Measurements from ENCODE around the gene ANKS1B.
"Not testable (repeated sequence)": the region's sequence is repeated elsewhere in the genome, so short reads cannot be mapped to it uniquely, and the experiment has no call there.

ANKS1B gene

DNA sequence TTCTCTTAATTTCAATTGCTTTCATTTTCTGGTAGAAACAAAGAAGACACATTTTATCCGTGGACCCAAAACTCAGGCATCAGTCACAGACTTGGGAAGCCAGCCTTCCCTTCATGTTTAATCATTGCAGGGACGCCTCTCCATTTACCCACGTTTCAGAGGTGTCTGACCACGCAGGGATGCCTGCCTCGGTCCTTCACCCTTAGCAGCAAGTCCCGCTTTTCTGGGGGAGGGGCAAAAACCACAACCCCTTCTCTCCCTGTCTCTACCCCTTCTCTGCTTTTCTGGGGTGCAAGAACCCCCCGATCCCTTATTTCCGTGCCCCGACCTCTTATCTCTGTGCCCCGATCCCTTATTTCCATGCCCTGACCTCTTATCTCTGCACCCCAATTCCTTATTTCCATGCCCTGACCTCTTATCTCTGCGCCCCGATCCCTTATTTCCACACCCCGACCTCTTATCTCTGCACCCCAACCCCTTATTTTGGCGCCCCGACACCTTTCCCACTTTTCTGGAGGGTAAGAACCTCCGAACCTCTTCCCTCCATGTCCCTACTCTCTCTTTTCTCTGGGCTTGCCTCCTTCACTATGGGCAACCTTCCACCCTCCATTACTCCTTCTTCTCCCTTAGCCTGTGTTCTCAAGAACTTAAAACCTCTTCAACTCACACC lies 268.8 kb downstream of the ANKS1B start:
- H3K9me3 ChIP-seq (ENCODE audit: control insufficient read depth, low read length); H3K4me1 ChIP-seq (ENCODE audit: control insufficient read depth, insufficient read depth, low read length); H3K27me3 ChIP-seq (replicated peaks; ENCODE audit: control insufficient read depth, insufficient read depth, low read length); DNase-seq (ENCODE audit: low read depth); H3K4me3 ChIP-seq (ENCODE audit: low read length); H3K9ac ChIP-seq (ENCODE audit: low read length); H3K36me3 ChIP-seq (ENCODE audit: control insufficient read depth, insufficient read depth, low read length, severe bottlenecking): not testable (repeated sequence)

DNA sequence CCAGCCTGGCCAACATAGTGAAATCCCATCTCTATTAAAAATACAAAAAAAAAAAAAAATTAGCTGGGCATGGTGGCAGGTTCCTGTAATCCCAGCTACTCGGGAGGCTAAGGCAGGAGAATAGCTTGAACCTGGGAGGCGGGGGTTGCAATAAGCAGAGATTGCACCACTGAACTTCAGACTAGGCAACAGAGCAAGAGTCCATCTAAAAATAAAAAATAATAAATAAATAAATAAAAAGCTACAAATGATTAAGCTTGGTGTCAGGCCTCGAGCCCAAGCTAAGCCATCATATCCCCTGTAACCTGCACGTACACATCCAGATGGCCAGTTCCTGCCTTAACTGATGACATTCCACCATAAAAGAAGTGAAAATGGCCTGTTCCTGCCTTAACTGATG lies 269.8 kb downstream of the ANKS1B start:
- not testable (repeated sequence) for H3K4me3 ChIP-seq (ENCODE audit: low read length); H3K36me3 ChIP-seq (ENCODE audit: control insufficient read depth, insufficient read depth, low read length, severe bottlenecking); H3K27me3 ChIP-seq (replicated peaks; ENCODE audit: control insufficient read depth, insufficient read depth, low read length); H3K9ac ChIP-seq (ENCODE audit: low read length); H3K4me1 ChIP-seq (ENCODE audit: control insufficient read depth, insufficient read depth, low read length); DNase-seq (ENCODE audit: low read depth); H3K9me3 ChIP-seq (ENCODE audit: control insufficient read depth, low read length)

DNA sequence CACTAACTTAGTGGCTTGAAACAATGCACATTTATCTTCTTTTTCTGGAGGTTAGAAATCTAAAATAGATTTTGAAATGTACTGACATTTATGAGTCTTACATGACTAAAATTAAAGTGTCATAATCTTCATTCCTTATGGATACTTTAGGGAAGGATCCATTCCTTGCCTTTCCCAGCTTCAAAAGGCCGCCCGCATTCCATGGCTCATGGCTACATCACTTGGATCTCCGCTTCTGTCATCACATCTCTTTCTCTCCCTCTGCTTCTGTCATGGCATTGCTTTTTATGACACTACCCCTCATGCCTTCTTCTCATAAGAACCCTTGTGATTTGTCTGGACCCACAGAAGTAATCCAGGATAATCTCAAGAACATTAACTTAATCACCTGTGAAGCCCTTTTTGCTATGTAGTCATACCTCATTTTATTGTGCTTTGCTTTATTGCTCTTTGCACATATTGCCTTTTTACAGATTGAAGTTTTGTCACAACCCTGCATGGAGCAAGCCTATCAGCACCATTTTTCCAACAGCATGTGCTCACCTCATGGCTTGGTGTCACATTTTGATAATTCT lies 270.7 kb downstream of the ANKS1B start:
- Histone ChIP-seq H3K4me3 (ENCODE audit: low read length) (no peak overlapping the region), H3K36me3 (ENCODE audit: control insufficient read depth, insufficient read depth, low read length, severe bottlenecking) (no peaks in the 10 kb centered on the region), H3K9ac (ENCODE audit: low read length) (no peak overlapping the region), H3K9me3 (ENCODE audit: control insufficient read depth, low read length) (peaks cover 4% of the 10 kb centered on the region), H3K4me1 (ENCODE audit: control insufficient read depth, insufficient read depth, low read length) (no peaks in the 10 kb centered on the region), H3K27me3 (replicated peaks; ENCODE audit: control insufficient read depth, insufficient read depth, low read length) (no peaks in the 10 kb centered on the region)
- no peak for DNase-seq (ENCODE audit: low read depth)

GRCh38 chr12:99712281-99712680 lies 272.5 kb downstream of the ANKS1B start:
- Histone ChIP-seq H3K9ac (ENCODE audit: low read length) (no peak overlapping the region), H3K36me3 (ENCODE audit: control insufficient read depth, insufficient read depth, low read length, severe bottlenecking) (no peaks in the 10 kb centered on the region)
- DNase-seq (ENCODE audit: low read depth), result no peak

DNA sequence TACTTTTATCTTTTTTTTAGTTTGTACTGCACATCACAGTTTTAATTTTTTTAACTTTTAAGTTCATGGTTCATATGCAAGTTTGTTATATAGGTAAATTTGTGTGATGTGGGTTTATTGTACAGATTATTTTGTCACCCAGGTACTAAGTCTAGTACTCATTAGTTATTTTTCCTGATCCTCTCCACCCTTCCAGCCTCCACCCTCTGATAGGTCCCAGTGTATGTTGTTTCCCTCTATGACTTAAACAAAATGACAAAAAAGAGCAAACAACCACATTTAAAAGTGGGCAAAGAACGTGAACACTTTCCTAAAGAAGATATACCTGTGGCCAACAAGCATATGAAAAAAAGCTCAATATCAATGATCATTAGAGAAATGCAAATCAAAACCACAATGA lies 273.5 kb downstream of the ANKS1B start:
- Histone ChIP-seq H3K9ac (ENCODE audit: low read length) (no peak overlapping the region), H3K36me3 (ENCODE audit: control insufficient read depth, insufficient read depth, low read length, severe bottlenecking) (no peaks in the 10 kb centered on the region), H3K27me3 (replicated peaks; ENCODE audit: control insufficient read depth, insufficient read depth, low read length) (no peaks in the 10 kb centered on the region), H3K4me3 (ENCODE audit: low read length) (no peak overlapping the region), H3K4me1 (ENCODE audit: control insufficient read depth, insufficient read depth, low read length) (no peaks in the 10 kb centered on the region), H3K9me3 (ENCODE audit: control insufficient read depth, low read length) (peaks cover 4% of the 10 kb centered on the region)
- no peak for DNase-seq (ENCODE audit: low read depth)

More at GRCh38 chr12:99712281-99712680, 272.5 kb downstream of the ANKS1B start:
- no peaks in the 10 kb centered on the region for H3K4me1 ChIP-seq (ENCODE audit: control insufficient read depth, insufficient read depth, low read length)
- H3K27me3 ChIP-seq (replicated peaks; ENCODE audit: control insufficient read depth, insufficient read depth, low read length), result no peaks in the 10 kb centered on the region
- peaks cover 4% of the 10 kb centered on the region for H3K9me3 ChIP-seq (ENCODE audit: control insufficient read depth, low read length)
- no peak overlapping the region for H3K4me3 ChIP-seq (ENCODE audit: low read length)

DNA sequence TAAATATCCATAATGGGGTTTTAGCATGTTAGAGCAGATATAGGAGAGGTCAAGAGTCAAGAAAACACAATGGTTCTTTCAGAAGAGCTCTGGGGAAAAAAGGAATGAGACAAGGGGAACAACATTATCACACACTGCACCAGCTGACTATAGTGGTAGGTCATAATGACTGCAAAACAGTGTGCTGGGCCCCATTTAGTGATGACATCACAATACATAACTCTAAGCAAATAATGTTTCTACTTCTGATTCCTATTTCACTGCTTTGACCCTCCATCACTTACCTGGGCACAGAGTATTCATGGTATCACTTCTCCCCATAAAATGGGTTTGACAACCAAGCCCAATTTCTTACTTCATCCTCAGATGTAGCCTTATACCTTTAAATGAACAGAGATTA lies 275.1 kb downstream of the ANKS1B start:
- no peaks in the 10 kb centered on the region for H3K4me1 ChIP-seq (ENCODE audit: control insufficient read depth, insufficient read depth, low read length)
- no peak for DNase-seq (ENCODE audit: low read depth)
- H3K4me3 ChIP-seq (ENCODE audit: low read length), result no peak overlapping the region
- no peaks in the 10 kb centered on the region for H3K27me3 ChIP-seq (replicated peaks; ENCODE audit: control insufficient read depth, insufficient read depth, low read length)
- peaks cover 4% of the 10 kb centered on the region for H3K9me3 ChIP-seq (ENCODE audit: control insufficient read depth, low read length)
- H3K9ac ChIP-seq (ENCODE audit: low read length), result no peak overlapping the region
- H3K36me3 ChIP-seq (ENCODE audit: control insufficient read depth, insufficient read depth, low read length, severe bottlenecking), result no peaks in the 10 kb centered on the region

GRCh38 chr12:99709116-99709515 lies 275.6 kb downstream of the ANKS1B start:
- Histone ChIP-seq H3K9me3 (ENCODE audit: control insufficient read depth, low read length) (peaks cover 4% of the 10 kb centered on the region), H3K4me1 (ENCODE audit: control insufficient read depth, insufficient read depth, low read length) (no peaks in the 10 kb centered on the region), H3K36me3 (ENCODE audit: control insufficient read depth, insufficient read depth, low read length, severe bottlenecking) (no peaks in the 10 kb centered on the region), H3K4me3 (ENCODE audit: low read length) (no peak overlapping the region), H3K9ac (ENCODE audit: low read length) (no peak overlapping the region), H3K27me3 (replicated peaks; ENCODE audit: control insufficient read depth, insufficient read depth, low read length) (no peaks in the 10 kb centered on the region)
- no peak for DNase-seq (ENCODE audit: low read depth)

DNA sequence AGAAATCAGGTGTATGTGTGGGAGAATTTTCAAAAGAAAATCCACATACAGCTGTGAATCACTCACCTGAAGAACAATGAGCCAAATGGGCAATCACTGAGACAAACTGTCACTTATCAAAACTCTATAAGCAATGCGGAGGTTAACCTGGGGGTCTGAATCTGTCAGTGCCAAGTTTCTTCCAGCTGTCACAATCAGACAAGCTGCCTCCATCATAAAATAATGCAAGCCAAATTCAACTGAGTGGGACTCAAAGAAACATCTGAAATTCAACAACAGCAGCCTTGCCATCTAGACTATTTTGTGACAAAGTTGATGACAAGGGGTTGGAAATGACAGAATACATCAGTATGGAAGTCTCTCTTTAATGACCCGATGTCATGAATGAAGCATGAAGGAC lies 276.9 kb downstream of the ANKS1B start:
- Histone ChIP-seq H3K9me3 (ENCODE audit: control insufficient read depth, low read length) (no peaks in the 10 kb centered on the region), H3K27me3 (replicated peaks; ENCODE audit: control insufficient read depth, insufficient read depth, low read length) (no peaks in the 10 kb centered on the region), H3K4me1 (ENCODE audit: control insufficient read depth, insufficient read depth, low read length) (no peaks in the 10 kb centered on the region), H3K4me3 (ENCODE audit: low read length) (no peak overlapping the region), H3K36me3 (ENCODE audit: control insufficient read depth, insufficient read depth, low read length, severe bottlenecking) (no peaks in the 10 kb centered on the region), H3K9ac (ENCODE audit: low read length) (no peak overlapping the region)
- no peak for DNase-seq (ENCODE audit: low read depth)

DNA sequence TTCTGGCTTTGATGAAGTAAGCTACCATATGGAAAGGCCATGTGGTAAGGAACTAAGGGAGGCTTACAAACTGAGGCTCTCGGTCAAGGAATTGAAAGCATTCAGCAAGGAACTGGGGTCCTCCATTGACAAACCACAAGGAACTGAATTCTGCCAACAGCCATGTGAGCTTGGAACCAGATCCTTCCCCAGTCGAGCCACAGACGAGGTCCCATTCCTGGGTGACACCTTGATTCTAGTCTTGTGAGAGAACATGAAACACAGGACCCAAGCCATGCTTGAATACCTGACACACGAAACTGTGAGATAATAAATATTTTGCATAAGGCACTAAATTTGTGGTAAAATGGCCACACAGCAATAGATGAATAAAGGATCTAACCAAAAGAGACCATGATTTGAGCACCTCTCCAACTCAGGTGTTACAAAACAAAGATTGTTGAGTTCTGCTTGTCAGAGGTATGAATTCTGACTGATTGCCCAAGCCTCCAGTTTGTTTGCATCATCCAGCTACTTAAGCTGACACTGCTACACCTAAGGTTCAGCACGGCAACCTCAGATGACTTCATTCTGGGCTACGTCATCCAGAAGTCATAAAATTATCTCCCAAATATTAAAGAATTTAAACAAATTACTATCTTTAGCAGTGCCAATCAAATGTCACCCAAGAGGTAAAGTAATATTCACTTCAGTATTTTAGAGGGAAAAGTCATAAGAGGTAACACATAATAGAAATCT lies 277.8 kb downstream of the ANKS1B start:
- Histone ChIP-seq H3K4me1 (ENCODE audit: control insufficient read depth, insufficient read depth, low read length) (no peaks in the 10 kb centered on the region), H3K9me3 (ENCODE audit: control insufficient read depth, low read length) (no peaks in the 10 kb centered on the region), H3K36me3 (ENCODE audit: control insufficient read depth, insufficient read depth, low read length, severe bottlenecking) (no peaks in the 10 kb centered on the region), H3K27me3 (replicated peaks; ENCODE audit: control insufficient read depth, insufficient read depth, low read length) (no peaks in the 10 kb centered on the region), H3K4me3 (ENCODE audit: low read length) (no peak overlapping the region), H3K9ac (ENCODE audit: low read length) (no peak overlapping the region)
- no peak for DNase-seq (ENCODE audit: low read depth)

DNA sequence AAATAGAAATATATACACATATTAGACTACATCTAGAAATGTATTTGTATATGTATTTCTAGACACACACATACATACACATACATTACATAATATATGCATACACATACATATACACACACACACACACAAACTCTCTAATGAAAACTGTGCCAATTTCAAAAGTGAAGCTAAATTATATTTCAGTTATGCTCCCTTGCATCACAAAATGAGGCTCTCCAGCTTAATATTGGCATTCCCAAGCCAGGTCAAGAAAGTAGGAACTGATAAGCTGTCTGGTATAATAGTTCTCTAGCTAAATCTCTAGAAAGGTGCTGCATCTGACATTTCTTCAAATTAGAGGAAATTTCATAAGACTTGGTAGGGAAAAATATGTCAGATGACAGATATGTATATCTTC lies 280.3 kb downstream of the ANKS1B start:
- Histone ChIP-seq H3K27me3 (replicated peaks; ENCODE audit: control insufficient read depth, insufficient read depth, low read length) (no peaks in the 10 kb centered on the region), H3K4me1 (ENCODE audit: control insufficient read depth, insufficient read depth, low read length) (no peaks in the 10 kb centered on the region), H3K9me3 (ENCODE audit: control insufficient read depth, low read length) (no peaks in the 10 kb centered on the region), H3K36me3 (ENCODE audit: control insufficient read depth, insufficient read depth, low read length, severe bottlenecking) (no peaks in the 10 kb centered on the region), H3K4me3 (ENCODE audit: low read length) (no peak overlapping the region), H3K9ac (ENCODE audit: low read length) (no peak overlapping the region)
- DNase-seq (ENCODE audit: low read depth), result no peak

- Histone ChIP-seq H3K9ac (ENCODE audit: low read length) (no peak overlapping the region), H3K4me3 (ENCODE audit: low read length) (no peak overlapping the region), H3K4me1 (ENCODE audit: control insufficient read depth, insufficient read depth, low read length) (no peaks in the 10 kb centered on the region), H3K9me3 (ENCODE audit: control insufficient read depth, low read length) (no peaks in the 10 kb centered on the region), H3K27me3 (replicated peaks; ENCODE audit: control insufficient read depth, insufficient read depth, low read length) (no peaks in the 10 kb centered on the region), H3K36me3 (ENCODE audit: control insufficient read depth, insufficient read depth, low read length, severe bottlenecking) (no peaks in the 10 kb centered on the region)
- DNase-seq (ENCODE audit: low read depth), result no peak
Observed at GRCh38 chr12:99704036-99704435, 280.7 kb downstream of the ANKS1B start.
